ENCODE results near the gene SDC3.

GRCh38 chr1:30904962-30905335 is 3.6 kb downstream of the SDC3 start:
- no peak for TF ChIP-seq POLR2A (IDR thresholded peaks at IDR 0.05; ENCODE audit: low read depth)
- TF ChIP-seq CTCF (IDR thresholded peaks at IDR 0.05), result no peak
- TF ChIP-seq EP300 (IDR thresholded peaks at IDR 0.05), result no peak
- no peak for TF ChIP-seq POLR2AphosphoS5 (IDR thresholded peaks at IDR 0.05)

Data from esophagus muscularis mucosa (tissue), 4 donors.